HFFc6 (cell line): Measurements from ENCODE around the gene NEK5. TPM values are rescaled to one million over a fixed set of nuclear protein-coding genes. Genes with fewer than 3 reads are reported as not detected.

Source experiments
- DNase-seq: peaks from one replicate; pipeline ENCODE4 v3.0.0-alpha.2; 2018
- H3K27ac Mint-ChIP-seq: 2 replicates; pipeline ENCODE4 v1.8.0; 2020; ENCODE audit warnings: mild to moderate bottlenecking, mixed read lengths
- H3K27me3 Mint-ChIP-seq: 2 replicates; pipeline ENCODE4 v1.8.0; 2021; ENCODE audit warnings: mild to moderate bottlenecking, moderate library complexity, mixed read lengths; ENCODE audit not compliant: insufficient read depth
- H3K36me3 Mint-ChIP-seq: 2 replicates; pipeline ENCODE4 v1.8.0; 2021; ENCODE audit warnings: low read depth, mixed read lengths
- H3K4me1 Mint-ChIP-seq: 2 replicates; pipeline ENCODE4 v1.8.0; 2020; ENCODE audit warnings: low read depth, mixed read lengths
- H3K4me3 Mint-ChIP-seq: 2 replicates; pipeline ENCODE4 v1.8.0; 2020; ENCODE audit warnings: mild to moderate bottlenecking, moderate library complexity, mixed read lengths
- H3K9me3 Mint-ChIP-seq: 2 replicates; pipeline ENCODE4 v1.8.0; 2020; ENCODE audit warnings: mild to moderate bottlenecking, mixed read lengths
- total RNA-seq, 6 experiments: library from RNA; stranded (reverse); fragmentation: NEBNext Ultra II Directional; extraction: Animal tissue kit (Norgen Biotek cat#: 25700); gene quantifications; 2 replicates in 1 of 6; 3 replicates in 5 of 6; pipeline ENCODE4 v1.2.3, GENCODE V29; 2021
- TF ChIP-seq, protein P1 (sequence below): fragments of 200-600 bp; sonication (generic); IDR thresholded peaks from 2 replicates; pipeline ENCODE4 v1.5.0; 2021; ENCODE audit warnings: antibody characterized with exemption, mild to moderate bottlenecking

The NEK5 gene
- total RNA-seq, 6 experiments from 2014 or later, result not detected

DNA sequence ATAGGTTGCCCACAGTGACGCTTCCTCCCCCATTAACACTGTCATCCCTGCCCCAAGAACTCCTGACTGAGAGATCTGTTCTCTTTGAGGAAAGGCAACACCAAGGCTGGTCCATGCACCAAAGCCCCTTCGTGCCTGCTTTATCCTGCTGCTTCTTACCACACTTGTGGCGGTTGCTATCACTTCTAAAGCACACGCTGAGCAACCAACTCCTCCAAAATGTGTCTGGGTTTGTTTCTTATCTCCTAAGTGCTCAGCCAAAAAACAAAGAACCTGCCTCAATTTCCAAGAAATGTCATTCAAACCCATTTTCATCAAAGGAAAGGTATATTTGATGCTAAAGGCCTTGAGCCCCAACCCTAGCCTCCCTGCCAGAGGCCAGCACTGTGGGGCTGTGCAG, 132.2 kb downstream of the NEK5 start:
- DNase-seq, result no peak
- no peaks in the 10 kb centered on the region for H3K4me1 Mint-ChIP-seq
- no peak overlapping the region for H3K4me3 Mint-ChIP-seq
- TF ChIP-seq, protein P1, sequence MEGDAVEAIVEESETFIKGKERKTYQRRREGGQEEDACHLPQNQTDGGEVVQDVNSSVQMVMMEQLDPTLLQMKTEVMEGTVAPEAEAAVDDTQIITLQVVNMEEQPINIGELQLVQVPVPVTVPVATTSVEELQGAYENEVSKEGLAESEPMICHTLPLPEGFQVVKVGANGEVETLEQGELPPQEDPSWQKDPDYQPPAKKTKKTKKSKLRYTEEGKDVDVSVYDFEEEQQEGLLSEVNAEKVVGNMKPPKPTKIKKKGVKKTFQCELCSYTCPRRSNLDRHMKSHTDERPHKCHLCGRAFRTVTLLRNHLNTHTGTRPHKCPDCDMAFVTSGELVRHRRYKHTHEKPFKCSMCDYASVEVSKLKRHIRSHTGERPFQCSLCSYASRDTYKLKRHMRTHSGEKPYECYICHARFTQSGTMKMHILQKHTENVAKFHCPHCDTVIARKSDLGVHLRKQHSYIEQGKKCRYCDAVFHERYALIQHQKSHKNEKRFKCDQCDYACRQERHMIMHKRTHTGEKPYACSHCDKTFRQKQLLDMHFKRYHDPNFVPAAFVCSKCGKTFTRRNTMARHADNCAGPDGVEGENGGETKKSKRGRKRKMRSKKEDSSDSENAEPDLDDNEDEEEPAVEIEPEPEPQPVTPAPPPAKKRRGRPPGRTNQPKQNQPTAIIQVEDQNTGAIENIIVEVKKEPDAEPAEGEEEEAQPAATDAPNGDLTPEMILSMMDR, result no peak
- H3K27me3 Mint-ChIP-seq, result peaks cover 39% of the 10 kb centered on the region
- H3K9me3 Mint-ChIP-seq, result no peaks in the 10 kb centered on the region
- no peak overlapping the region for H3K27ac Mint-ChIP-seq
- no peaks in the 10 kb centered on the region for H3K36me3 Mint-ChIP-seq

DNA sequence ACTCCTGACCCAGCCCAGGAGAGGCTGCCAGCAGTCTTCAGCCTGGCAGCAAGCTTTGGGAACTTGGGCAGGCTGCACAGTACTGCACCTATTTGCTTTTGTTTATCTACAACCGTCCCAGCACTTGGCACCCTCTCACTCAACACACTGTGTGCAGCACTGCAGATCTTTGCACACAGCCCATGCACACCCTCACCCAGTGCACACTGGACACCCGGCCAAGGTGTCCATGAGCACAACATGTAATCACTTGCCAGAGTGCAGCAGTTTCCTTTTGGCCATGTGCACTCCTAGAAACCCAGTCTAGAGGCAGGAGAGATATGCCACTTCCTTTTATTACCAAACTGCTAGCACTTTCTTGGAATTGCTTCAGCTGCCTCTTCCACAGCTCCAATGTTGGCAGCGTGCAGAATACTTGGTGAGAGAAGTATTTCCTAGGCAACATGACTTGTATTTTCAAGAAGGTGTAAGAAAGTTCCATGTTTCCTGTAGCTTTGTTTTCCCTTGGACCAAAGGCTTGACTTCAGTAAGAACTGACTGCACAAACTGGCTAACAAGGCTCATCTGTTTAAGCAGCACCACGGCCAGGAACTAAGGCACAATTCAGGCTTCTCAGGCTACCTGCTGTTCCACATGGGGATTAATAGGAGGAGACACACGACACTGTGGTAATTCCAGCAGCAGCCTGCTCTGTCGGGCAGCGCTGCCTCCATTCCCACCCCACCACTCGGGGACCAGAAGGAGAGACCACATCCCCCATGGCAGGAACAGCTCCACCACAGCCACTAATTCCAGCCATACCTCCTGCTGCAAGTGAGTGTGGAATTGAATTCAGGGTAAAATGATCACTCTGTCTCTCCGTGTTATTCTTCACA, 133.0 kb downstream of the NEK5 start:
- TF ChIP-seq, protein P1, result no peak
- Mint-ChIP-seq H3K27me3 (peaks cover 43% of the 10 kb centered on the region), H3K27ac (no peak overlapping the region), H3K4me1 (no peaks in the 10 kb centered on the region), H3K4me3 (no peak overlapping the region), H3K36me3 (no peaks in the 10 kb centered on the region), H3K9me3 (no peaks in the 10 kb centered on the region)
- DNase-seq, result no peak

DNA sequence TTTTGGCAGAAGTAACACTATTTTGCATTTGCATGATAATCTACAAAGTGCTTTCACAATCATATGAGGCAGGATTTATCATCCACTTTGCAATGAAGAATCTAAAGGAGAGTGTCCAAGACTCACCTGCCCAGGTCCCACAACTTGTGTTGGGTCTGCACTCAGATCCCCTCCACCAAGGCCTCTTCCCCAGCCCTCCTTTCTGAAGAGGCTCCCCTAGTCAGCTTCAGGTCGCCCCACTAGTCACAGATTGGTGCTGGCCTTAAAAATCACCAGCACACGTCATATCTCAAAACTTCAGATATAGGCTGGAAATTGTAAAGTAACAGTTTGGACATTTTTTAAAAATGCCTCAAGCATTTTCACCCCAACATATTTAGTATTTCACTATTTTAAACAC, 135.2 kb downstream of the NEK5 start:
- no peak for DNase-seq
- no peaks in the 10 kb centered on the region for H3K4me1 Mint-ChIP-seq
- no peaks in the 10 kb centered on the region for H3K36me3 Mint-ChIP-seq
- H3K27me3 Mint-ChIP-seq, result peaks cover 41% of the 10 kb centered on the region
- H3K9me3 Mint-ChIP-seq, result no peaks in the 10 kb centered on the region
- TF ChIP-seq, protein P1, result no peak
- no peak overlapping the region for H3K4me3 Mint-ChIP-seq
- H3K27ac Mint-ChIP-seq, result no peak overlapping the region

DNA sequence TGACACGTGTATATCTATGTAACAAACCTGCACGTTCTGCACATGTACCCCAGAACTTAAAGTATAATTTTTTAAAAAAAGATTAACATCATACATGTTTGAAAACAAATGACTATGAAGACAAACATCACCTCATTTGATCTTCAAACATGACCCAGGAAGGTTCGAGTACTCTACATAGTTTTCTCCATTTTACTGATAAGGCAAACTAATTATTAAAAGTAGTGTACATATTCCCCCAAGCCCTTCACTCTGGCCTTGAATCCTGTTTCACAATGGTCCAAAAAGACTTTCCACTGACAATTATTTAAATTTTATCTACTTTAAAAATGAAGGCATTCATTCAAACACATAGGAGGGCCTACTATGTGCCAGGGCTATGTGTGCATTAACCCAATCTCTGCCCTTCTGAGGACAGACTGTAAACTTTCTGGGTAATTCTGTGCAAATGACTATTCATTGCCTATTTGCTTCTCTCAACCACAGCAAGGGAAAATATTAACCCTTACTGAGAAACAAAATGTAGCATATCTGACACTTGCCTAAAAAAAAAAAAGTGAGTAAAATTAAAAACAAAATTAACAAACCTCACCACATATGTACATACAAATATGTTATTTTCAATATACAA, 139.8 kb downstream of the NEK5 start:
- Mint-ChIP-seq H3K4me3 (no peak overlapping the region), H3K27ac (no peak overlapping the region), H3K27me3 (peaks cover 27% of the 10 kb centered on the region)

More for the DNA sequence above, 139.8 kb downstream of the NEK5 start:
- TF ChIP-seq, protein P1, result no peak
- no peaks in the 10 kb centered on the region for H3K36me3 Mint-ChIP-seq
- DNase-seq, result no peak
- no peaks in the 10 kb centered on the region for H3K4me1 Mint-ChIP-seq
- H3K9me3 Mint-ChIP-seq, result no peaks in the 10 kb centered on the region

Other genes starting within 250 kb of the NEK5 start
- gene ATP7B, start 117.6 kb downstream of the NEK5 start, total RNA-seq, result 1 to 10 TPM in 4 of 6 experiments, under 1 TPM in 2; 0.81 to 4.8 (median 1.1) TPM
- gene ALG11, start 116.7 kb downstream of the NEK5 start, total RNA-seq, result 10 to 100 TPM; 37.1 to 45.2 (median 41.0) TPM
- 10 to 100 TPM; 14.9 to 20.3 (median 17.5) TPM for gene UTP14C, start 104.4 kb downstream of the NEK5 start, total RNA-seq
- 1 to 10 TPM; 5.0 to 9.9 (median 7.8) TPM for gene NEK3, start 30.5 kb upstream of the NEK5 start, total RNA-seq